ENCODE results near the gene PTPRT. TPM values are rescaled to one million over a fixed set of nuclear protein-coding genes. Genes with fewer than 3 reads are reported as not detected.

Gene PTPRT
- total and polyA plus RNA-seq, 12 donors = 0.04 to 0.53 (median 0.22) TPM; not detected in 1

DNA sequence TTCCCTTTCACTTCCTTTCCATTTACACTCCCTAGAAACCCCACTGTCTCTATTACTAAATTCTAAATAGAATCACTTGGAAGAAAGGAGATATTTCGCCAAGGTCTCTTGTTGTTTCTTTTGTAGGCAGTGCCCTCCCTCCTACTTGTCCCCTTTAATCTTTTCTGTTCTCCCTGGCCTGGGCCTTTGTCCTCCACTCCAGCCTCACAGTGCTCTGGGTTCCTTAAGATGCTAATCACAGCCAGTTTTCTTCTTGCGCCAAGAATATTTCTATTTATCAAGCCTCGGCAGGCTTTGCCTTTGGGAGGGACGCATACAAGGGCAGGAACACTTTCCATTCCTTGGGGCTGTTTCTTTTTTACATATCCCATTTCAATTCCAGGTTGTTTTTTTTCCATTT, 1051.0 kb downstream of the PTPRT start:
- intact Hi-C loops (cut with DNase I) = no loop called here
- no peak overlapping the region for H3K4me3 ChIP-seq
- DNase-seq (no peak), ATAC-seq (peak in 1 of 8 donors; percentile 41)
- no peaks in the 10 kb centered on the region for H3K9me3 ChIP-seq
- TF ChIP-seq CTCF (IDR thresholded peaks at IDR 0.05) = no peak
- no peaks in the 10 kb centered on the region for H3K36me3 ChIP-seq
- 64 to 70% methylated on average over 4 of the region's 4 CpGs for WGBS, 2 donors
- H3K27me3 ChIP-seq = peaks cover 0 to 5% (median 0%) of the 10 kb centered on the region in 7 donors
- H3K27ac ChIP-seq = no peak overlapping the region
- no peaks in the 10 kb centered on the region for H3K4me1 ChIP-seq

- TF ChIP-seq CTCF (IDR thresholded peaks at IDR 0.05) = no peak
- Histone ChIP-seq H3K27me3 (peaks cover 0 to 5% (median 0%) of the 10 kb centered on the region in 7 donors), H3K9me3 (no peaks in the 10 kb centered on the region), H3K4me3 (no peak overlapping the region), H3K4me1 (no peaks in the 10 kb centered on the region), H3K36me3 (no peaks in the 10 kb centered on the region), H3K27ac (no peak overlapping the region)
- ATAC-seq (no peak), DNase-seq (no peak)
- intact Hi-C loops (cut with DNase I) = no loop called here
- 74 to 77% methylated on average over 5 of the region's 5 CpGs for WGBS, 2 donors
These were observed 1055.2 kb downstream of the PTPRT start for GRCh38 chr20:42134265-42135098.

- WGBS, 2 donors = 74 to 78% methylated on average over 5 of the region's 5 CpGs
- H3K27ac ChIP-seq = no peak overlapping the region
- no peaks in the 10 kb centered on the region for H3K36me3 ChIP-seq
- intact Hi-C loops (cut with DNase I) = no loop called here
- ATAC-seq = no peak
- TF ChIP-seq CTCF (IDR thresholded peaks at IDR 0.05) = no peak
- H3K4me3 ChIP-seq = no peak overlapping the region
- H3K4me1 ChIP-seq = no peaks in the 10 kb centered on the region
- peaks cover 0 to 7% (median 0%) of the 10 kb centered on the region in 7 donors for H3K27me3 ChIP-seq
- H3K9me3 ChIP-seq = no peaks in the 10 kb centered on the region
- no peak for DNase-seq
These were observed 1058.7 kb downstream of the PTPRT start for GRCh38 chr20:42130810-42131596.

- WGBS, 2 donors = 19 to 38% methylated on average over 2 of the region's 2 CpGs
- peaks cover 0 to 5% (median 0%) of the 10 kb centered on the region in 7 donors for H3K27me3 ChIP-seq
- intact Hi-C loops (cut with DNase I) = no loop called here
These were observed 1064.3 kb downstream of the PTPRT start for GRCh38 chr20:42125426-42125825.

More at GRCh38 chr20:42125426-42125825, 1064.3 kb downstream of the PTPRT start:
- no peak for DNase-seq
- no peak for TF ChIP-seq CTCF (IDR thresholded peaks at IDR 0.05)
- Histone ChIP-seq H3K36me3 (no peaks in the 10 kb centered on the region), H3K4me3 (no peak overlapping the region), H3K4me1 (peaks cover 0 to 16% (median 0%) of the 10 kb centered on the region in 9 donors), H3K27ac (no peak overlapping the region), H3K9me3 (no peaks in the 10 kb centered on the region)
- ATAC-seq = no peak

Data from heart right ventricle (tissue), 16 donors.